Panc1 (cell line): Measurements from ENCODE around the gene FADS2. TPM values are rescaled to one million over a fixed set of nuclear protein-coding genes. Genes with fewer than 3 reads are reported as not detected.

Source experiments
- ATAC-seq: fragments of 200-7000 bp; cut with Tn5 transposase; 2 replicates; pipeline ENCODE4 v1.9.1; 2020; ENCODE audit warnings: mild to moderate bottlenecking, moderate library complexity
- BruUV-seq: library from RNA; stranded (reverse); fragments of 400-500 nt; replicated peaks from 2 replicates; lab custom pipeline; 2021; lab: Mats Ljungman, UMichigan
- CTCF ChIA-PET: fragments of 300-600 bp; sonication (Branson Sonifier 250); formaldehyde crosslinking; loops from one replicate; lab custom pipeline; 2022; ENCODE audit warnings: antibody characterized with exemption; lab: Charles Lee
- POLR2A ChIA-PET: fragments of 300-600 bp; sonication (Branson Sonifier 250); formaldehyde crosslinking; loops from one replicate; lab custom pipeline; 2022; ENCODE audit warnings: antibody characterized with exemption; lab: Charles Lee
- DNase-seq: peaks from one replicate; pipeline ENCODE4 v3.0.0-alpha.2; 2010; ENCODE audit warnings: low read depth, low spot score
- H3K27ac ChIP-seq: 2 replicates; pipeline ENCODE4 v1.5.1; 2011; ENCODE audit warnings: mild to moderate bottlenecking, low read length, inconsistent platforms
- H3K27me3 ChIP-seq: fragments of 200-500 bp; sonication (Bioruptor generic); 2 replicates; pipeline ENCODE4 v1.6.0; 2014; ENCODE audit warnings: low read length, inconsistent platforms; ENCODE audit not compliant: control insufficient read depth, insufficient read depth
- H3K36me3 ChIP-seq: fragments of 200-500 bp; sonication (Bioruptor generic); 2 replicates; pipeline ENCODE4 v1.5.1; 2014; ENCODE audit warnings: inconsistent platforms, mild to moderate bottlenecking, low read length, moderate library complexity; ENCODE audit not compliant: control insufficient read depth, insufficient read depth
- H3K4me1 ChIP-seq: 2 replicates; pipeline ENCODE4 v1.5.1; 2011; ENCODE audit warnings: inconsistent platforms, mild to moderate bottlenecking, low read length, moderate library complexity; ENCODE audit not compliant: control insufficient read depth, insufficient read depth
- H3K4me3 ChIP-seq, 2 experiments: 2 replicates each; pipeline ENCODE4 v1.5.1; 2011 to 2012; ENCODE audit warnings: low read depth in 2 of 2, low read length in 2 of 2, mild to moderate bottlenecking in 2 of 2, inconsistent platforms in 1 of 2, moderate library complexity in 1 of 2
- H3K9me3 ChIP-seq: fragments of 200-500 bp; sonication (Bioruptor generic); 2 replicates; pipeline ENCODE4 v1.5.1; 2014; ENCODE audit warnings: low read depth, mild to moderate bottlenecking, inconsistent platforms, low read length, moderate library complexity; ENCODE audit not compliant: control insufficient read depth, insufficient read depth
- POLR2AphosphoS5 ChIP-seq: IDR thresholded peaks from 2 replicates; pipeline ENCODE4 v1.6.1; 2012; ENCODE audit warnings: mild to moderate bottlenecking, low read depth, low read length, moderate library complexity
- SIN3A ChIP-seq: IDR thresholded peaks from 2 replicates; pipeline ENCODE4 v1.6.1; 2012; ENCODE audit warnings: low read depth, mild to moderate bottlenecking, low read length, moderate library complexity, borderline replicate concordance; ENCODE audit not compliant: insufficient read depth
- TCF7L2 ChIP-seq: IDR thresholded peaks from 2 replicates; pipeline ENCODE4 v1.6.1; 2011; ENCODE audit warnings: mild to moderate bottlenecking, low read depth, low read length, inconsistent platforms
- in situ Hi-C: cut with HindIII; loops from 2 replicates; pipeline ENCODE4 v1.10.0; 2016; ENCODE audit warnings: low sequenced_read_pairs, low pct_unique_long_range_greater_than_20kb
- intact Hi-C: fragments of 100-400 bp; cut with micrococcal nuclease; formaldehyde crosslinking; loops from one replicate; pipeline ENCODE4 v1.10.0; 2022; ENCODE audit not compliant: unreplicated experiment
- total RNA-seq: library from RNA; stranded (reverse); gene quantifications from one replicate; pipeline ENCODE4 v1.2.1, GENCODE V29; 2021; ENCODE audit not compliant: unreplicated experiment
- TF ChIP-seq, protein P1 (sequence below): fragments of 450-650 bp; IDR thresholded peaks from 2 replicates; pipeline ENCODE4 v1.5.1; 2017; ENCODE audit warnings: mild to moderate bottlenecking
- TF ChIP-seq, protein P2 (sequence below), 2 experiments: IDR thresholded peaks; 2 replicates each; pipeline ENCODE4 v1.6.1; 2011 to 2012; ENCODE audit warnings: low read depth in 2 of 2, control low read depth in 1 of 2, low read length in 1 of 2, mild to moderate bottlenecking in 1 of 2, moderate library complexity in 1 of 2; ENCODE audit not compliant: insufficient read depth in 1 of 2

FADS2 gene
- total RNA-seq, 1 experiment from 2014 or later = 679 TPM

DNA sequence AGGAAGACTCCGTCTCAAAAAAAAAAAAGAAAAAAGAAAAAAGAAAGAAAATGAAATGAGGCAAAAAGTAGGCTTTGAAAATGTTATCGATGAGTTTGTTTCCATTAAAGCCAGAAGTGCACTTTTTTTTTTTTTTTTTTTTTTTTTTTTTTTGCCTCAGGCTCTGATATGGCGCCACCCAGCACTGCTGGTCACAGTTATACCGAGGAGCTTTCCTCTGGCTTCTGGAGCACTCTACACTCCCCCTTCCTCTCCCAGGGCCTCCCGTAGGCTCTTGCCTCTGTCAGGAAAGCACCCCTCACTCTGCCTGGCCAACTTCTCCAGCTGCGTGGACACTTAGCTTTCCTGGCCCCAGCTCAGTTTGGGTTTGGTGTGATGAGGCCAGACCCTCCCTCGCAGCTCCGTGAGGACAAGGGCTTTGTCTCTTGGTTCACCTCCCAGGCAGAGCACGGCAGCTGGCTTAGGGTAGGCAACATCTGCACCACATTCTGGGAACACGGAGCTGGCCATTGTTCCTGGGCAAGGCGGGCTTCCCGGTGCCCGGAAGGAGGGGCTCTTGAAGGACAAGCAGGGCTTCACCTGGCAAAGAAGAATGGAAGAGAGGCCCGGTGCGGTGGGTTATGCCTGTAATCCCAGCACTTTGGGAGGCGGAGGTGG is 16.9 kb downstream of the FADS2 start:
- Histone ChIP-seq H3K27ac (no peak overlapping the region), H3K4me3 (no peak overlapping the region), H3K36me3 (no peaks in the 10 kb centered on the region; the same call in 1 of the 2 replicates), H3K4me1 (no peaks in the 10 kb centered on the region), H3K27me3 (no peaks in the 10 kb centered on the region), H3K9me3 (no peaks in the 10 kb centered on the region)
- DNase-seq (no peak), ATAC-seq (no peak)
- POLR2A ChIA-PET = no interaction called here
- TF ChIP-seq SIN3A = no peak
- no peak for TF ChIP-seq TCF7L2
- TF ChIP-seq, protein P1, sequence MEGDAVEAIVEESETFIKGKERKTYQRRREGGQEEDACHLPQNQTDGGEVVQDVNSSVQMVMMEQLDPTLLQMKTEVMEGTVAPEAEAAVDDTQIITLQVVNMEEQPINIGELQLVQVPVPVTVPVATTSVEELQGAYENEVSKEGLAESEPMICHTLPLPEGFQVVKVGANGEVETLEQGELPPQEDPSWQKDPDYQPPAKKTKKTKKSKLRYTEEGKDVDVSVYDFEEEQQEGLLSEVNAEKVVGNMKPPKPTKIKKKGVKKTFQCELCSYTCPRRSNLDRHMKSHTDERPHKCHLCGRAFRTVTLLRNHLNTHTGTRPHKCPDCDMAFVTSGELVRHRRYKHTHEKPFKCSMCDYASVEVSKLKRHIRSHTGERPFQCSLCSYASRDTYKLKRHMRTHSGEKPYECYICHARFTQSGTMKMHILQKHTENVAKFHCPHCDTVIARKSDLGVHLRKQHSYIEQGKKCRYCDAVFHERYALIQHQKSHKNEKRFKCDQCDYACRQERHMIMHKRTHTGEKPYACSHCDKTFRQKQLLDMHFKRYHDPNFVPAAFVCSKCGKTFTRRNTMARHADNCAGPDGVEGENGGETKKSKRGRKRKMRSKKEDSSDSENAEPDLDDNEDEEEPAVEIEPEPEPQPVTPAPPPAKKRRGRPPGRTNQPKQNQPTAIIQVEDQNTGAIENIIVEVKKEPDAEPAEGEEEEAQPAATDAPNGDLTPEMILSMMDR = no peak
- TF ChIP-seq, protein P2, sequence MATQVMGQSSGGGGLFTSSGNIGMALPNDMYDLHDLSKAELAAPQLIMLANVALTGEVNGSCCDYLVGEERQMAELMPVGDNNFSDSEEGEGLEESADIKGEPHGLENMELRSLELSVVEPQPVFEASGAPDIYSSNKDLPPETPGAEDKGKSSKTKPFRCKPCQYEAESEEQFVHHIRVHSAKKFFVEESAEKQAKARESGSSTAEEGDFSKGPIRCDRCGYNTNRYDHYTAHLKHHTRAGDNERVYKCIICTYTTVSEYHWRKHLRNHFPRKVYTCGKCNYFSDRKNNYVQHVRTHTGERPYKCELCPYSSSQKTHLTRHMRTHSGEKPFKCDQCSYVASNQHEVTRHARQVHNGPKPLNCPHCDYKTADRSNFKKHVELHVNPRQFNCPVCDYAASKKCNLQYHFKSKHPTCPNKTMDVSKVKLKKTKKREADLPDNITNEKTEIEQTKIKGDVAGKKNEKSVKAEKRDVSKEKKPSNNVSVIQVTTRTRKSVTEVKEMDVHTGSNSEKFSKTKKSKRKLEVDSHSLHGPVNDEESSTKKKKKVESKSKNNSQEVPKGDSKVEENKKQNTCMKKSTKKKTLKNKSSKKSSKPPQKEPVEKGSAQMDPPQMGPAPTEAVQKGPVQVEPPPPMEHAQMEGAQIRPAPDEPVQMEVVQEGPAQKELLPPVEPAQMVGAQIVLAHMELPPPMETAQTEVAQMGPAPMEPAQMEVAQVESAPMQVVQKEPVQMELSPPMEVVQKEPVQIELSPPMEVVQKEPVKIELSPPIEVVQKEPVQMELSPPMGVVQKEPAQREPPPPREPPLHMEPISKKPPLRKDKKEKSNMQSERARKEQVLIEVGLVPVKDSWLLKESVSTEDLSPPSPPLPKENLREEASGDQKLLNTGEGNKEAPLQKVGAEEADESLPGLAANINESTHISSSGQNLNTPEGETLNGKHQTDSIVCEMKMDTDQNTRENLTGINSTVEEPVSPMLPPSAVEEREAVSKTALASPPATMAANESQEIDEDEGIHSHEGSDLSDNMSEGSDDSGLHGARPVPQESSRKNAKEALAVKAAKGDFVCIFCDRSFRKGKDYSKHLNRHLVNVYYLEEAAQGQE (IDR thresholded peaks at IDR 0.05; ENCODE audit: insufficient read depth in 1 of 2, low read depth in 2 of 2, low read length in 1 of 2) = no peak
- no peak for TF ChIP-seq POLR2AphosphoS5
- BruUV-seq = no TSS peak
- CTCF ChIA-PET = no interaction called here
- in situ Hi-C loops (no loop called here), intact Hi-C loops (loop anchor here (2.0 kb wide), 1 partner anchor 48 kb away; no protein-coding TSS in a partner anchor)

DNA sequence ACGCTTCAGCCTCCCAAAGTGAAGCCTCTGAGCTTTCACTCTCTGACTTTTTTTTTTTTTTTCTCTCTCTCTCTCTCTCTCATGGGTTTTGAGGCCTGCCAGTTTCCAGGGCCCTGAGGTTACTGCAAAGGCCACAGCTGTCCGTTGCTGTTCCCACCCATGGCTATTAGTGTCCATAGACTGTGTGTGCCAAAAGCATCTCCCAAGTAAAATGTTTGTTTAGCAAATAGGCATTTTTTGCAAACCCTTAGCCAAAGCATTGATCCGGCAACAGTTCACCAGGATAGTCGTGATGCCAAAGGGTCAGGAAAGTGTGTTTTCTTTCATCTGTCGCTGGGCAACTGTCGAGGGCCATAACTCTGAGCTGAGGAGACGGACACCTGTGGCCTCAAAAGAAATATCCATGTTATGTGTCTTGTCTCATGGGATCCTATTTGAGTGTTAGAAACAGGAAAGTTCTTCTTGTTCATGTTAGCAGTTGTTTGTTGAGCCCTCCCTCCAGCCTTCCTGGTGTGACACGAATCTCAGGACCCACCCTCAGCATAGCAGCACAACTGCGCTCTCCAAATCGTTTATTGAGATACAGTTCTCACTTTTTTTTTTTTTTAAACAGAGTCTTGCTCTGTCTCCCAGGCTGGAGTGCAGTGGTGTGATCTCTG is 18.4 kb downstream of the FADS2 start:
- no peak for DNase-seq
- BruUV-seq = no TSS peak
- Histone ChIP-seq H3K36me3 (peaks cover 2% of the 10 kb centered on the region; the same call in 1 of the 2 replicates), H3K4me3 (no peak overlapping the region), H3K27ac (no peak overlapping the region), H3K4me1 (no peaks in the 10 kb centered on the region), H3K27me3 (no peaks in the 10 kb centered on the region), H3K9me3 (no peaks in the 10 kb centered on the region)
- in situ Hi-C loops = no loop called here
- ATAC-seq = no peak
- ChIA-PET CTCF (interaction anchor here (0.7 kb wide), 1 partner anchor 257 kb away, joined by 3 read pairs; no protein-coding TSS in a partner anchor), POLR2A (no interaction called here)
- intact Hi-C loops = no loop called here
- TF ChIP-seq TCF7L2 (no peak), POLR2AphosphoS5 (no peak)
- TF ChIP-seq, protein P1 = no peak
- TF ChIP-seq, protein P2 (IDR thresholded peaks at IDR 0.05; ENCODE audit: insufficient read depth in 1 of 2, low read depth in 2 of 2, low read length in 1 of 2) = no peak
